T-cell (primary cell): ENCODE results near the gene PLSCR4. TPM values are rescaled to one million over a fixed set of nuclear protein-coding genes. Genes with fewer than 3 reads are reported as not detected.
A peak's percentile ranks its signal among the peaks of the same experiment; 100 is the strongest.

ENCODE experiments used
- ATAC-seq, 4 experiments: fragments of 200-7000 bp in 3 of 4; fragments of 150-1000 bp in 1 of 4; cut with Tn5 transposase; replicated peaks in 1 of 4; 1 replicate in 3 of 4; 2 replicates in 1 of 4; pipeline ENCODE4 v1.10.0; 2021; ENCODE audit warnings: moderate library complexity in 3 of 4, mild to moderate bottlenecking in 2 of 4, moderate number of reproducible peaks in 1 of 4
- CTCF ChIA-PET, 2 donors: fragments of 300-600 bp; sonication (Branson Sonifier 250); formaldehyde crosslinking; loops; one replicate each; lab custom pipeline; 2022; ENCODE audit warnings: antibody characterized with exemption in 2 of 2; lab: Charles Lee
- POLR2A ChIA-PET, 2 donors: fragments of 300-600 bp; sonication (Branson Sonifier 250); formaldehyde crosslinking; loops; one replicate each; lab custom pipeline; 2022; ENCODE audit warnings: antibody characterized with exemption in 2 of 2; lab: Charles Lee
- DNase-seq, 35 experiments: peaks; one replicate each; pipeline versions ENCODE4 v3.0.0 to v3.0.0-alpha.2; 2013 to 2023
- H3K27ac ChIP-seq: one replicate; pipeline ENCODE4 v1.5.1; 2013; ENCODE audit warnings: low read length
- H3K27me3 ChIP-seq, 2 experiments: replicated peaks in 1 of 2; 1 replicate in 1 of 2; 2 replicates in 1 of 2; pipeline versions ENCODE4 v1.6.1 to v1.7.0; 2013; ENCODE audit warnings: low read length in 1 of 2, mixed read lengths in 1 of 2; ENCODE audit not compliant: control insufficient read depth in 2 of 2, insufficient read depth in 2 of 2; ENCODE audit errors: extremely low read depth in 1 of 2
- H3K36me3 ChIP-seq, 2 donors: 1 replicate in 1 of 2; 2 replicates in 1 of 2; pipeline versions ENCODE4 v1.6.1 to v1.7.0; 2013; ENCODE audit warnings: low read length in 1 of 2; ENCODE audit not compliant: control insufficient read depth in 2 of 2, insufficient read depth in 1 of 2; ENCODE audit errors: extremely low read depth in 1 of 2
- H3K4me1 ChIP-seq, 2 experiments: 1 replicate in 1 of 2; 2 replicates in 1 of 2; pipeline versions ENCODE4 v1.6.1 to v1.7.0; 2013; ENCODE audit warnings: low read length in 2 of 2, mixed read lengths in 1 of 2; ENCODE audit not compliant: insufficient read depth in 2 of 2, control insufficient read depth in 1 of 2; ENCODE audit errors: extremely low read depth in 1 of 2
- H3K4me3 ChIP-seq, 2 donors: 1 replicate in 1 of 2; 2 replicates in 1 of 2; pipeline versions ENCODE4 v1.5.1 to v1.7.0; 2013; ENCODE audit warnings: mild to moderate bottlenecking in 2 of 2, low read length in 1 of 2, moderate library complexity in 1 of 2; ENCODE audit not compliant: control insufficient read depth in 1 of 2; ENCODE audit errors: extremely low read depth in 1 of 2
- H3K9me3 ChIP-seq: 2 replicates; pipeline ENCODE4 v1.7.0; 2013
- H3K27ac Mint-ChIP-seq, 2 donors: one replicate each; pipeline ENCODE4 v1.8.0; 2020 to 2021; ENCODE audit warnings: mild to moderate bottlenecking in 2 of 2, mixed read lengths in 2 of 2
- H3K27me3 Mint-ChIP-seq, 2 donors: one replicate each; pipeline ENCODE4 v1.8.0; 2021 to 2022; ENCODE audit warnings: mixed read lengths in 2 of 2
- H3K36me3 Mint-ChIP-seq: one replicate; pipeline ENCODE4 v1.8.0; 2021; ENCODE audit warnings: mixed read lengths
- H3K4me1 Mint-ChIP-seq, 3 donors: one replicate each; pipeline ENCODE4 v1.8.0; 2020 to 2022; ENCODE audit warnings: mixed read lengths in 3 of 3, mild to moderate bottlenecking in 1 of 3
- H3K4me3 Mint-ChIP-seq, 3 donors: one replicate each; pipeline ENCODE4 v1.8.0; 2020 to 2022; ENCODE audit warnings: mild to moderate bottlenecking in 3 of 3, mixed read lengths in 3 of 3, moderate library complexity in 3 of 3
- H3K9me3 Mint-ChIP-seq, 3 donors: one replicate each; pipeline ENCODE4 v1.8.0; 2020 to 2022; ENCODE audit warnings: mixed read lengths in 3 of 3
- WGBS: methylation state at CpG from one replicate; pipeline ENCODE4 v1.1.5; 2013; ENCODE audit warnings: missing lambda C conversion rate; ENCODE audit not compliant: insufficient coverage; 5-methylcytosine and 5-hydroxymethylcytosine counted together
- total RNA-seq, 35 experiments: library from RNA in 6 of 35; stranded (reverse) in 6 of 35; fragments of 120-200 nt in 1 of 35; gene quantifications; one replicate each; pipeline versions ENCODE4 v1.2.1 to v1.2.4 and lab custom pipeline; 2013 to 2026

Gene PLSCR4
- total RNA-seq, 5 donors from 2014 or later (not counting 1 experiment from before 2014, with no cell fraction given) = 0.12 to 0.26 (median 0.16) TPM; not detected in 2

GRCh38 chr3:146199762-146200161 lies 51.1 kb downstream of the PLSCR4 start:
- no peaks in the 10 kb centered on the region for H3K9me3 Mint-ChIP-seq
- Histone ChIP-seq H3K27me3 (no peaks in the 10 kb centered on the region), H3K36me3 (no peaks in the 10 kb centered on the region), H3K4me1 (no peaks in the 10 kb centered on the region), H3K9me3 (no peaks in the 10 kb centered on the region), H3K4me3 (no peak overlapping the region), H3K27ac (no peak overlapping the region)
- ChIA-PET POLR2A (no interaction called here), CTCF (interaction anchor here in 1 of 2 donors (0.5 to 1.3 kb wide), 2 partner anchors 10 to 260 kb away, joined by 3 read pairs; no protein-coding TSS in a partner anchor)
- WGBS = no CpG with 5 or more reads among the region's 5 CpGs
- DNase-seq = no peak
- H3K36me3 Mint-ChIP-seq = no peaks in the 10 kb centered on the region
- H3K27me3 Mint-ChIP-seq = peaks cover 0 to 4% of the 10 kb centered on the region in 2 donors
- no peak overlapping the region for H3K27ac Mint-ChIP-seq
- no peaks in the 10 kb centered on the region for H3K4me1 Mint-ChIP-seq
- no peak for ATAC-seq
- H3K4me3 Mint-ChIP-seq = no peak overlapping the region

DNA sequence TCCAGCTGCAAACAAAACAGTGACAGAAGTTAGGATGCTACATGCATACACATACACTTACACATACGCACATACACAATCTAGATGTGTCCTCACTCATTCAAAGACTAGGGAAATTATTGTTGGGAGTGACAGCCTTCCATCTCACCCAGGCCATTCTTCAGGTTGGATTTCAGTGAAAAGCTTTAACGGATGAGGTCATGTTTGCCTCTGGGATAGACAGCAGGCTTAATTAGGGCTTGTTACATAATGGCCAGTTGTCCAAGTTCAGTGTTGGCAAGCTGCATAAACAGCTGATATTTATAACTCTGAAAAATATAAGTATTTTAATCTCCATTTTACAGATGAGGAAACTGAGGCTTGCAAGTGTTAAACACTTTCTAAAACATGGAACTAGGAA lies 54.1 kb downstream of the PLSCR4 start:
- H3K27me3 ChIP-seq = no peaks in the 10 kb centered on the region
- H3K9me3 ChIP-seq = no peaks in the 10 kb centered on the region
- ChIA-PET POLR2A (no interaction called here), CTCF (interaction anchor here in 1 of 2 donors (1.4 kb wide), 1 partner anchor 7 kb away, joined by 4 read pairs; no protein-coding TSS in a partner anchor)
- no peaks in the 10 kb centered on the region for H3K4me1 Mint-ChIP-seq
- ATAC-seq = no peak
- H3K4me3 Mint-ChIP-seq = no peak overlapping the region
- H3K4me1 ChIP-seq = no peaks in the 10 kb centered on the region
- peaks cover 0 to 4% of the 10 kb centered on the region in 2 donors for H3K27me3 Mint-ChIP-seq
- no CpG with 5 or more reads among the region's 2 CpGs for WGBS
- no peak overlapping the region for H3K27ac ChIP-seq
- H3K36me3 Mint-ChIP-seq = no peaks in the 10 kb centered on the region
- no peaks in the 10 kb centered on the region for H3K36me3 ChIP-seq
- H3K27ac Mint-ChIP-seq = no peak overlapping the region
- H3K4me3 ChIP-seq = no peak overlapping the region
- no peak for DNase-seq
- H3K9me3 Mint-ChIP-seq = no peaks in the 10 kb centered on the region

GRCh38 chr3:146195605-146196004 lies 55.3 kb downstream of the PLSCR4 start:
- H3K4me1 ChIP-seq = no peaks in the 10 kb centered on the region
- ChIA-PET CTCF (no interaction called here), POLR2A (no interaction called here)
- Mint-ChIP-seq H3K4me1 (no peaks in the 10 kb centered on the region), H3K36me3 (no peaks in the 10 kb centered on the region), H3K9me3 (no peaks in the 10 kb centered on the region), H3K27me3 (peaks cover 0 to 4% of the 10 kb centered on the region in 2 donors), H3K4me3 (no peak overlapping the region), H3K27ac (no peak overlapping the region)
- H3K27ac ChIP-seq = no peak overlapping the region
- no peaks in the 10 kb centered on the region for H3K27me3 ChIP-seq
- no CpG with 5 or more reads among the region's 4 CpGs for WGBS
- H3K36me3 ChIP-seq = no peaks in the 10 kb centered on the region
- ATAC-seq (no peak), DNase-seq (no peak)
- no peaks in the 10 kb centered on the region for H3K9me3 ChIP-seq
- H3K4me3 ChIP-seq = no peak overlapping the region

GRCh38 chr3:146195030-146195429 lies 55.9 kb downstream of the PLSCR4 start:
- DNase-seq = no peak
- Mint-ChIP-seq H3K4me1 (no peaks in the 10 kb centered on the region), H3K36me3 (no peaks in the 10 kb centered on the region), H3K27me3 (peaks cover 0 to 4% of the 10 kb centered on the region in 2 donors), H3K27ac (no peak overlapping the region), H3K9me3 (no peaks in the 10 kb centered on the region), H3K4me3 (no peak overlapping the region)
- Histone ChIP-seq H3K27ac (no peak overlapping the region), H3K36me3 (no peaks in the 10 kb centered on the region), H3K9me3 (no peaks in the 10 kb centered on the region), H3K4me3 (no peak overlapping the region), H3K4me1 (no peaks in the 10 kb centered on the region), H3K27me3 (no peaks in the 10 kb centered on the region)
- CTCF ChIA-PET = no interaction called here
- POLR2A ChIA-PET = no interaction called here
- no peak for ATAC-seq
- WGBS = 80% methylated on average over 1 of the region's 3 CpGs

DNA sequence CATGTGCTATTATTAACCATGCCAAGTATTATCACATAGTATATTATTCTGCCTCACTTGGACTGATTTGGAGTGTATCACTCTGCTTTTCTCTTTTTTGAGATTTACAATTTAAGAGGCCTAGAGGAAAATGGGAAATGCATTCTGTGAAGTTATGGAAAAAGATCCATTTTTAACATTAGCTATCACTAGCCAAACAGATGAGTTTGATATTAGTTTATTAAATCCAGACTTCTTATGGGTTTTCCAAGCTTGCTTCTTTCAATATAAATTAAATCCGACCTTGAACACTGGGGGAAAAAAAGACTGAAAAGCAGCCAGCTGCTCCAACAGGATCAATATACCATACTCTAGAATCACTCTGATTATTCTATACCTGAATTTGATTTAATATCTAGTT lies 59.9 kb downstream of the PLSCR4 start:
- DNase-seq = no peak
- H3K27me3 Mint-ChIP-seq = peaks cover 0 to 13% of the 10 kb centered on the region in 2 donors
- Histone ChIP-seq H3K4me3 (no peak overlapping the region), H3K36me3 (no peaks in the 10 kb centered on the region), H3K27me3 (no peaks in the 10 kb centered on the region), H3K9me3 (no peaks in the 10 kb centered on the region), H3K4me1 (no peaks in the 10 kb centered on the region), H3K27ac (no peak overlapping the region)
- no peaks in the 10 kb centered on the region for H3K4me1 Mint-ChIP-seq
- no CpG with 5 or more reads among the region's 1 CpG for WGBS
- no peak for ATAC-seq
- H3K9me3 Mint-ChIP-seq = no peaks in the 10 kb centered on the region
- POLR2A ChIA-PET = interaction anchor here in 1 of 2 donors (0.6 kb wide), 1 partner anchor 165 kb away, joined by 3 read pairs; no protein-coding TSS in a partner anchor
- H3K36me3 Mint-ChIP-seq = no peaks in the 10 kb centered on the region
- H3K27ac Mint-ChIP-seq = no peak overlapping the region
- no peak overlapping the region for H3K4me3 Mint-ChIP-seq
- CTCF ChIA-PET = interaction anchor here (0.7 to 2.5 kb wide), 6 partner anchors 36 to 387 kb away, joined by 3 to 28 read pairs (median 10); no protein-coding TSS in a partner anchor

- Mint-ChIP-seq H3K9me3 (no peaks in the 10 kb centered on the region), H3K27me3 (peaks cover 0 to 13% of the 10 kb centered on the region in 2 donors), H3K36me3 (no peaks in the 10 kb centered on the region), H3K4me1 (no peaks in the 10 kb centered on the region), H3K27ac (no peak overlapping the region), H3K4me3 (no peak overlapping the region)
- CTCF ChIA-PET = interaction anchor here (0.6 to 2.5 kb wide), 17 partner anchors 8 to 1642 kb away, joined by 3 to 28 read pairs (median 4); no protein-coding TSS in a partner anchor
- no peaks in the 10 kb centered on the region for H3K27me3 ChIP-seq
- H3K9me3 ChIP-seq = no peaks in the 10 kb centered on the region
- DNase-seq = peak in 2 of 35 experiments; percentile 2 to 42
- H3K4me1 ChIP-seq = no peaks in the 10 kb centered on the region
- H3K27ac ChIP-seq = no peak overlapping the region
- POLR2A ChIA-PET = no interaction called here
- peak in 3 of 4 experiments; percentile 36 to 50 (median 37) for ATAC-seq
- H3K36me3 ChIP-seq = no peaks in the 10 kb centered on the region
- H3K4me3 ChIP-seq = no peak overlapping the region
- 18% methylated on average over 3 of the region's 6 CpGs for WGBS
These were observed 61.3 kb downstream of the PLSCR4 start for GRCh38 chr3:146189519-146190173.
